WI38 (cell line): Measurements from ENCODE around the gene SS18L1.

Source experiments
- H3K4me3 ChIP-seq: 2 replicates; pipeline ENCODE4 v1.5.1; 2011; ENCODE audit warnings: low read depth, mild to moderate bottlenecking, control low read depth, low read length
- TF ChIP-seq, protein P1 (sequence below): IDR thresholded peaks from 2 replicates; pipeline ENCODE4 v1.5.1; 2012; ENCODE audit warnings: low read depth, mild to moderate bottlenecking, control low read depth, low read length

SS18L1 gene

DNA sequence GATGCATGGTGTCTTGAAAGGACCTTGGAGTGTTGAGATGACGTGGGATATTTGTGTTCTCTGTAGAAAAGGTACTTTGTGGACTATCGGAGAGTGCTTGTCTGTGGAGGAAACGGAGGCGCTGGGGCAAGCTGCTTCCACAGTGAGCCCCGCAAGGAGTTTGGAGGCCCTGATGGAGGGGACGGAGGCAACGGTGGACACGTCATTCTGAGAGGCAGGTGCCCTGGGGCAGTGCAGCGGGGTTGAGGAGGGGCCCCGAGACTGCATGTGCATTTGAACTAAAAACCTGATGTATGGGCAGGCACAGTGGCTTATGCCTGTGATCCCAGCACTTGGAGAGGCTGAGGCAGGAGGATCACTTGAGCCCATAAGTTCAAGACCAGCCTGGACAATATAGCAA lies 52.2 kb downstream of the SS18L1 start:
- no peak overlapping the region for H3K4me3 ChIP-seq
- TF ChIP-seq, protein P1, sequence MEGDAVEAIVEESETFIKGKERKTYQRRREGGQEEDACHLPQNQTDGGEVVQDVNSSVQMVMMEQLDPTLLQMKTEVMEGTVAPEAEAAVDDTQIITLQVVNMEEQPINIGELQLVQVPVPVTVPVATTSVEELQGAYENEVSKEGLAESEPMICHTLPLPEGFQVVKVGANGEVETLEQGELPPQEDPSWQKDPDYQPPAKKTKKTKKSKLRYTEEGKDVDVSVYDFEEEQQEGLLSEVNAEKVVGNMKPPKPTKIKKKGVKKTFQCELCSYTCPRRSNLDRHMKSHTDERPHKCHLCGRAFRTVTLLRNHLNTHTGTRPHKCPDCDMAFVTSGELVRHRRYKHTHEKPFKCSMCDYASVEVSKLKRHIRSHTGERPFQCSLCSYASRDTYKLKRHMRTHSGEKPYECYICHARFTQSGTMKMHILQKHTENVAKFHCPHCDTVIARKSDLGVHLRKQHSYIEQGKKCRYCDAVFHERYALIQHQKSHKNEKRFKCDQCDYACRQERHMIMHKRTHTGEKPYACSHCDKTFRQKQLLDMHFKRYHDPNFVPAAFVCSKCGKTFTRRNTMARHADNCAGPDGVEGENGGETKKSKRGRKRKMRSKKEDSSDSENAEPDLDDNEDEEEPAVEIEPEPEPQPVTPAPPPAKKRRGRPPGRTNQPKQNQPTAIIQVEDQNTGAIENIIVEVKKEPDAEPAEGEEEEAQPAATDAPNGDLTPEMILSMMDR: no peak

DNA sequence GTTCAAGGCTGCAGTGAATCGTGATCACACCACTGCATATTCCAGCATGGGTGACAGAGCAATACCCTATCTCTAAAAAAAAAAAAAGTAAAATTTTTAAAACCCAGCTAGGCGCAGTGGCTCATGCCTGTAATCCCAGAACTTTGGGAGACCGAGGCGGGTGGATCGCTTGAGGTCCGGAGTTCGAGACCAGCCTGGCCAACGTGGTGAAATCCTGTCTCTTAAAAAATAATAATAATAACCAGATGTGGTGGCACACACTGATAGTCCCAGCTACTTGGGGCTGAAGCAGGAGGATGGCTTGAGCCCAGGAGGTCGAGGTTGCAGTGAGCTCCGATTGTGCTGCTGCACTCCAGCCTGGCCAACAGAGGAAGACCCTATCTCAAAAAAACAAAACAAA lies 52.7 kb downstream of the SS18L1 start:
- TF ChIP-seq, protein P1: no peak

DNA sequence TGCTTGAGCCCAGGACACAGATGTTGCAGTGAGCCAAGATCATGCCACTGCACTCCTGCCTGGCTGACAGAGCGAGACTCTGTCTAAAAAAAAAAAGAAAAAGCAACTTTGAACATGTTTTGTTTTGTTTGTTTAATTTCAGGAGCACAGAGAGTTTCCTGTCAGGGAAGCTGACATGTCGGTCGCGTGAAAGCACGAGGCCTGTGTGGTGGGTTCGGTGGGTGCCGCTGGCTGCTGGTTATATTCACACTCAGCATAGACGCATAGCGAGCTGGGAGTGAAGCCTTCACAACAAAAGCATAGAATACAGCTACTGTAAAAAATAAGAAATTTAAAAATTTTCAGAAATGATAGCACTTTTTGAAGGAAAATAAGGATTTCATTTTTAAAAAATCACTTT lies 53.7 kb downstream of the SS18L1 start:
- TF ChIP-seq, protein P1: no peak
- H3K4me3 ChIP-seq: no peak overlapping the region

More for the DNA sequence above, 52.7 kb downstream of the SS18L1 start:
- no peak overlapping the region for H3K4me3 ChIP-seq

DNA sequence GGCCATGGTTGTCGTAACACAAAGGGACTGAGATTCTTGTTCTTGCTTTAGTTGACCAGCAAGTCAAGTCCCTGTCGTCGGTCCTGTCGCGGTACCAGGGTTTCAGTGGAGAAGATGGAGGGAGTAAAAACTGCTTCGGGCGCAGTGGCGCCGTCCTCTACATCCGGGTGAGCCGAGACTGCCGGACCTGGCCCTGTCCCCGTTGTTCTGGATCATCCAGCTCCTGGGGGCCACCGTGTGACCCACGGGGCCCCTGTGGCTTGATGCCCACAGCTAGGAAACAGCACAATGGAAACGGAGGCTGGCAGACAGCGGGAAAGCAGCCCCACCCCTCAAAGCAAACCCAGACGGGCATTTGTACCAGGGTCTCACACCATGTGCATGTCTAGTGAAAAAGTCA lies 54.2 kb downstream of the SS18L1 start:
- TF ChIP-seq, protein P1: no peak
- H3K4me3 ChIP-seq: no peak overlapping the region

DNA sequence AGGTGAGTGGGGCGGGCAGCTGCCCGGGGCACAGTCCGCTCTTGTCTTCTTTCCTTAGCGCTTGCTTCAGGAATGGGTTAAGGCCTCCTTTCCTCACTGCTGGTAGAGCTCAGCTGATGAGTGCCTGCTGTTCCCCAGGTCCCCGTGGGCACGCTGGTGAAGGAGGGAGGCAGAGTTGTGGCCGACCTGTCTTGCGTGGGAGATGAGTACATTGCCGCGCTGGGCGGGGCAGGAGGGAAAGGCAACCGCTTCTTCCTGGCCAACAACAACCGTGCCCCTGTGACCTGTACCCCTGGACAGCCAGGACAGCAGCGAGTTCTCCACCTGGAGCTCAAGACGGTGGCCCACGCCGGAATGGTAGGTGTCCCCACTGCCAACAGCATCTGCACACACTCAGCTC lies 54.9 kb downstream of the SS18L1 start:
- H3K4me3 ChIP-seq: no peak overlapping the region
- TF ChIP-seq, protein P1: no peak

DNA sequence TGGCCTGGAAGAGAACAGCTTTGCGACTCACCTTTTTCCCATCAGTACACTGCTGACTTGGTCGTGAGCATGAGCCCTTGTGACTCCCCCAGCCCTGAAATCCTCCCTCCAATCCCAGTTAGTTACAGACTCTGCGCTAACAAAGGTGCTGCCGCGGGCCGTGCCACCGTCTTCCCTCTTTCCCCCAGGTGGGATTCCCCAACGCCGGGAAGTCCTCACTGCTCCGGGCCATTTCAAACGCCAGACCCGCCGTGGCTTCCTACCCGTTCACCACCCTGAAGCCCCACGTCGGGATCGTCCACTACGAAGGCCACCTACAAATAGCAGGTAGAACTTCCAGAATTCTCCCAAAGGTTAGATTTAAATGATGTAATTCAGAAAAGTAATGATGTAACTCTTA lies 55.4 kb downstream of the SS18L1 start:
- no peak overlapping the region for H3K4me3 ChIP-seq
- TF ChIP-seq, protein P1: no peak

DNA sequence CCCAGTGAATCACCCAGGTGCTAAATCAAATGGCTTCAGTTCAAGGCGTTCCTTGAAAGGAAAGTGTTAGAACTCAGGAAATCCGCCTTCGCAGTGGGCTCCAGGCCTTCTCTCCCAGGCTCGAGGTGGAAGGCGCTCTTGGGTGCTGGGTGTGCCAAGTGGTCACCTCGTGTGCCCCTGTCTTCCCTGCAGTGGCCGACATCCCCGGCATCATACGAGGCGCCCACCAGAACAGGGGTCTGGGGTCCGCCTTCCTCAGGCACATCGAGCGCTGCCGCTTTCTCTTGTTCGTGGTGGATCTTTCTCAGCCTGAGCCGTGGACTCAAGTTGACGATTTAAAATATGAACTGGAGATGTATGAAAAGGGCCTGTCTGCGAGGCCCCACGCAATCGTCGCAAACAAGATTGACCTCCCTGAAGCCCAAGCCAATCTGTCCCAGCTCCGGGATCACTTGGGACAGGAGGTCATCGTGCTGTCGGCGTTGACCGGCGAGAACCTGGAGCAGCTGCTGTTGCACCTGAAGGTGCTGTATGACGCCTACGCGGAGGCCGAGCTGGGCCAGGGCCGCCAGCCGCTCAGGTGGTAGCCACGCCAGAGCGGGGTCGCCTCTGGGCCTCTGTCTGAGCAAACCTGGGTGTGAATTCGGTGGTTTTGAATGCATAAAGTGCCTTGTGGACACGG lies 57.1 kb downstream of the SS18L1 start:
- TF ChIP-seq, protein P1: no peak
- no peak overlapping the region for H3K4me3 ChIP-seq
